HG02642 (cell line): ENCODE measurements around the gene EDN1.

ENCODE experiments used
- ATAC-seq: cut with Tn5 transposase; IDR thresholded peaks from one replicate; pipeline ENCODE4 v1.9.1; 2021; ENCODE audit warnings: mild to moderate bottlenecking; ENCODE audit not compliant: unreplicated experiment, poor library complexity

Gene EDN1

GRCh38 chr6:12293235-12293930 lies 3.2 kb downstream of the EDN1 start:
- ATAC-seq = no peak

GRCh38 chr6:12293931-12294807 lies 4.0 kb downstream of the EDN1 start:
- no peak for ATAC-seq

- ATAC-seq = no peak
These were observed 4.8 kb downstream of the EDN1 start for GRCh38 chr6:12294851-12295536.

GRCh38 chr6:12295558-12296254 lies 5.5 kb downstream of the EDN1 start:
- no peak for ATAC-seq

- no peak for ATAC-seq
These were observed 6.1 kb downstream of the EDN1 start for GRCh38 chr6:12296255-12296573.

GRCh38 chr6:12296604-12297003 lies 6.4 kb downstream of the EDN1 start:
- no peak for ATAC-seq

GRCh38 chr6:12297363-12298016 lies 7.3 kb downstream of the EDN1 start:
- ATAC-seq = no peak

GRCh38 chr6:12298017-12298978 lies 8.1 kb downstream of the EDN1 start:
- ATAC-seq = no peak

- ATAC-seq = no peak
These were observed 8.8 kb downstream of the EDN1 start for GRCh38 chr6:12298995-12299394.

- ATAC-seq = no peak
These were observed 10.9 kb downstream of the EDN1 start for GRCh38 chr6:12301018-12301417.

- no peak for ATAC-seq
These were observed 14.3 kb downstream of the EDN1 start for GRCh38 chr6:12304487-12304886.

GRCh38 chr6:12309070-12309469 lies 18.9 kb downstream of the EDN1 start:
- ATAC-seq = no peak

- ATAC-seq = no peak
These were observed 20.9 kb downstream of the EDN1 start for GRCh38 chr6:12311106-12311505.

- no peak for ATAC-seq
These were observed 22.6 kb downstream of the EDN1 start for GRCh38 chr6:12312736-12313135.

GRCh38 chr6:12313306-12313991 lies 23.3 kb downstream of the EDN1 start:
- no peak for ATAC-seq

GRCh38 chr6:12313992-12314589 lies 23.9 kb downstream of the EDN1 start:
- ATAC-seq = no peak

- no peak for ATAC-seq
These were observed 24.6 kb downstream of the EDN1 start for GRCh38 chr6:12314751-12315150.
